Fibroblast of lung (primary cell): ENCODE data around the gene HOXA9.

ENCODE experiments used
- CTCF ChIP-seq, 2 donors: IDR thresholded peaks in 1 of 2; conservative IDR thresholded peaks in 1 of 2; 1 replicate in 1 of 2; 2 replicates in 1 of 2; pipeline ENCODE4 v1.5.1; 2011 to 2012; ENCODE audit warnings: low read length in 2 of 2, control low read depth in 1 of 2, inconsistent platforms in 1 of 2, low read depth in 1 of 2, mild to moderate bottlenecking in 1 of 2
- EZH2 ChIP-seq: IDR thresholded peaks from 2 replicates; pipeline ENCODE4 v1.5.1; 2012; ENCODE audit warnings: low read length, control low read depth, mild to moderate bottlenecking; ENCODE audit errors: missing control alignments

GRCh38 chr7:27133409-27134231 is 31.7 kb downstream of the HOXA9 start:
- TF ChIP-seq EZH2 = no peak
- TF ChIP-seq CTCF (conservative IDR thresholded peaks at IDR 0.05 in 1 of 2, IDR thresholded peaks at IDR 0.05 in 1 of 2; ENCODE audit: low read depth in 1 of 2, low read length in 2 of 2) = no peak
